Dermis microvascular lymphatic vessel endothelial cell (primary cell): Measurements from ENCODE around the gene DDOST. TPM values are rescaled to one million over a fixed set of nuclear protein-coding genes. Genes with fewer than 3 reads are reported as not detected.
"Not testable (repeated sequence)": the region's sequence is repeated elsewhere in the genome, so short reads cannot be mapped to it uniquely, and the experiment has no call there.

Experiments used
- DNase-seq, 2 donors: peaks; one replicate each; pipeline versions ENCODE4 v3.0.0 to v3.0.0-alpha.2; 2010; ENCODE audit warnings: low read depth in 2 of 2
- total RNA-seq: library from RNA; depleted of rRNA; stranded (reverse); fragments of >200 nt; gene quantifications from 2 replicates; pipeline ENCODE4 v1.2.1, GENCODE V29; 2014

DDOST gene
- total RNA-seq, 1 donor from 2014 or later: 302 TPM

DNA sequence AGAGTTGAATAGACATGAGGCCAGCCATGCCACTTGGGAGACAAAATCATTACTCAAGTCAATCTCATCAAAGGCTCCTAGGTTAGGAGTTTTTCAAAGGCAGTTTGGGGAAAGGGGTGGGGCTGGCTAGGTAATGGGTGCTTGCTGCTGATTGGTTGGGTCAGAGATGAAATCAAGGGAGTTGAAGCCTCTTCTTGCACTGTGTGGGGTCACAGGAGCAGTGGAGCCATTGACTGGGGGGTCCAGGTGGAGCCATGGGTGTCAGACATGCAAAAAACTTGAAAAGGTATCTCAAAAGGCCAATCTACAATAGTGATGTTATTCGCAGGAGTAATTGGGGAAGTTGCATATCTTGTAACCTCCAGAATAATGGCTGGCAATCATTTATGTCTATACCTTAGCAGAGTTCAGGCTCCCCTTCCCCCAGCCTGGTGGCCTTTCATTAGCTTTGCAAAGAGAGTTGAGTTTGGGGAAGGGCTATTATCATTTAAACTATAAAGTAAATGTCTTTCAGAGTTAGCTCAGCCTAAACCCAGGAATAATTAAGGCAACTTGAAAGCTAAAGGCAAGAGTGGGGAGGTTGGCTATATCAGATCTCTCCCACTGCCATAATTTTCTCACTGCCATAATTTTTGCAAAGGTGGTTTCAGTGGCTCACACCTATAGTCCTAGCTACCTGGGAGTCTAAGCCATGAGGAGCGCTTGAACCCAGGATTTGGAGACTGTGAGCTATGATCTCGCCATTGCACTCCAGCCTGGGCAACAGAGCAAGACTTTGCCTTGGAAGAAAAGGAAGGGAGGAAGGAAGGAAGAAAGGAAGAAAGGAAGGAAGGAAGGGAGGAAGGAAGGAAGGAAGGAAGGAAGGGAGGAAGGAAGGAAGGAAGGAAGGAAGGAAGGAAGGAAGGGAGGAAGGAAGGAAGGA is 35.7 kb downstream of the DDOST start:
- no peak for DNase-seq

DNA sequence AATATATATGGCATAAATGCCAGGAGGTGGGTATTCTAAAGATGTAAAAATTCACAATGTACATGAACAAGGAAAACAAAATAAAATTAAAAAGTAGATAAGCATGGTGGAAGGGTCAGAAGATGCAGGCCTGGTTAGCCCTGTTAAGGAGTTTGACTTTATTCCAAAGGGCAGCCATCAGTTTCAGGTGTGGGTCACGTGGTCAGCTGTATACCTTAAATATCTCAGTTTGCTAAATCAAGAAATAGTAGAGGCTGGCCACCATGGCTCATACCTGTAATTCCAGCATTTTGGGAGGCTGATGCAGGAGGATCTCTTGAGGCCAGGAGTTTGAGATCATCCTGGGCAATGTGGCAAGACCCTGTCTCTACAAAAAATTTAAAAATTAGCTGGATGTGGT is 36.5 kb downstream of the DDOST start:
- DNase-seq: no peak

- no peak for DNase-seq
Observed at GRCh38 chr1:20621012-20621411, 40.2 kb downstream of the DDOST start.

DNA sequence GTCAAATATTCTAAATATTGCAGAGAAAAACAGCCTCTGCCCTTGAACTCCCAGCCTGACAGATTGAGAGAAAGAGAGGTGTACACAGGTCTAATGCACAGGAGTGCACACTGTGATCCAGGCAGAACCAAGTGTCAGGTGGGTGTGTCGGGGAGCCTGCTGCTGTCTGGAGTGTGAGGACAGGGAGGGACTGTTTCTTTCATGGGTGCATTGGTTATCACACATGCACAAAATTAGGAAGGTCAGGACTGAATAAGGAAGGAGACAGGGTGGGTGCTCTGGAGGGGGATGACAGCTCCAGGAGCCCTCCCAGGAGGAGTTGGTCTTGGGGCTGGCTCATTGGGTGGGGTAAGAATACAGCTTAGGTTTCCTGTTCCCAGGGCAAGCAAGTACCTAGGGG is 41.2 kb downstream of the DDOST start:
- DNase-seq: no peak

DNA sequence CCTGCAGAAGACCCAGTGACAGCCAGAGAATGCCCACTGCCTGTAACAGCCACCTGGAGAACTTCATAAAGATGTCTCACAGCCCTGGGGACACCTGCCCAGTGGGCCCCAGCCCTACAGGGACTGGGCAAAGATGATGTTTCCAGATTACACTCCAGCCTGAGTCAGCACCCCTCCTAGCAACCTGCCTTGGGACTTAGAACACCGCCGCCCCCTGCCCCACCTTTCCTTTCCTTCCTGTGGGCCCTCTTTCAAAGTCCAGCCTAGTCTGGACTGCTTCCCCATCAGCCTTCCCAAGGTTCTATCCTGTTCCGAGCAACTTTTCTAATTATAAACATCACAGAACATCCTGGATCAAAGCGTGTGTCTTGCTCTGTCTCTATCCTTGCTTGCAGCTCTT is 42.6 kb downstream of the DDOST start:
- DNase-seq: no peak

DNA sequence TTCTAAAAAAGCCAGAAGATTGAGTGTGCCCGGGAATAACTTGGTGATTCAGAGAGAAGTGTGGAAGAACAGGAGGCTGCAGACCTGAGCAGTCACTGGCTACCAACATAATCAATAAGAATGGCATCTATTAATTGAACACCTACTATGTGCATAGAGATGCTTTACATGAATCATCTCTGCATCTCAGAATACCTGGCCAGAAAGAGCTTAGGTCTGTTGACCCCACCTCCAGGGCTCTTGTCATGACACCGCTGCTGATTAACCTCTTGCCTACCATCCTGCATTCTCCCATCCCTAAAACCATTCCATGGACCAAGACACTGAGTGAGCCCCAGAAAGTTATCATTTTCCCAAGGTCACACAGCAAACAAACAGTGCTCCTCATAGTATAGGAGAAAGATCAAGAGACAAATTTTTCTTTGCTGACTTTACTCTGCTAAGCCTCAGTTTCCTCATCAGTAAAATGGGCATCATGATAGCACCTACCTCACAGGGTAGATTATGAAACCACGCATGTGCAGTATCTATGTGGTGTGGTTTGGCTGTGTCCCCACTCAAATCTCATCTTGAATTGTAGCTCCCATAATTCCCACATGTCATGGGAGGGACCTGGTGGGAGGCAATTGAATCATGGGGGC is 44.2 kb downstream of the DDOST start:
- DNase-seq: no peak

DNA sequence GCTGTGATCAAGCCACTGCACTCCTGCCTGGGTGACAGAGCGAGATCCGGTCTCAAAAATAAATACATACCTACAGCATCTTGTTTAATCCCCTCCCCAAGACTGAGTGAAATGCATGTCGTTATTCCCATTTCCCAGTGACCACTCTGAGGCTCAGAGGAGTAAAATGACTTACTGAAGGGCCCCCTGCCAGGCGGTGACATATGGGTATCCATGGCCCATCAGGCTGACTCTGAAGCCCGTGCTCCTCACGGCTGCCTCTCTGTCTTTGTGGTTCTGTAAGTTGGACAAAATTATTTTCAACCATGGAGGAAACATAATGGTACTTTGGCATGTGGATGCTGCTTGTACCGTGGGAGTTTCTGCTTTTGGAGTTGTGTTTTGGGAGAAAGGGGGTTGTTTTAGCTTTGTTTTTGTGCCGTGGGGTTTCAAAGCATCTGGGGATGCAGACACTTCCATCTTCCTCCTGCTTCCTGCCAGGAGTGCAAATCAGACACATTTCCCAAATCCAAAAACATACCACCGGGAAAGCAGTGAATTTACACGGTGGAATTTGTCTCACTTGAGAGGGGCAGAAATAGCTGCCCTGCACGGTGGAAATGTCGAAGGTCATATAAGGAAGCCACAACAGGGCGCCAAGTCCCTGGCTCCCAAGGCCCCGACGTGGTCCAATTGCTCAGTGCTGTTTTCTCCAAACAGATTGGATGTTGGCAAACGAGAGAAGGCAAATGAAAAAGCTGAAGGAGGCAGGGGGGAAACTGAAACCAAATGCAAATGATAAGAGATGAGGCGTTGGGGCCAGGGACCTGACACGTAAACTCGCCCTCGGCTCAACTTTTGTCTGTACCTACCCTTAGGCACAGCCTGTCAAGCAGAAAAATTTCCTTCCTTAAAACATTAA is 45.0 kb downstream of the DDOST start:
- no peak for DNase-seq

GRCh38 chr1:20614131-20614579 is 47.0 kb downstream of the DDOST start:
- no peak for DNase-seq

GRCh38 chr1:20612221-20612746 is 48.9 kb downstream of the DDOST start:
- no peak for DNase-seq

GRCh38 chr1:20611652-20612051 is 49.5 kb downstream of the DDOST start:
- no peak for DNase-seq

- no peak for DNase-seq
Observed at GRCh38 chr1:20610970-20611369, 50.2 kb downstream of the DDOST start.

DNA sequence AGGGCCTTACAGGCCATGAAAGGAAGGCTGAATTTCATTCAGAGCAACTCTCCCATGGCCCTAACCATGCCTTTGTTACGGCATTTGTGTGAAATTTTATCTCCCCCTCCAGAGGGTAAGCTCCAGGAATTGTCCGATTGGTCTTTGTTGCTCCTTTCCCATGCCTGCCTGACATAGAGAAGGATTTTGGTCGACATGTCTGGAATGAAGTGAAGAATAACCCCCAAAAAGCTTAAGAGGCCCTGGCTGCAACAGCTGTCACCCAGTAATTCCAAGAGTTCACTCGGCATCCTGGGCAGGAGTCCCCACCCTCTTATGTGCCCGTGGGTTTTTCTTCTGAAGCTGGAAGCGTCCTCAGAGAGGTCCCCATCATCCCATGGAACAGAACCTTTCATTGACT is 51.6 kb downstream of the DDOST start:
- DNase-seq: no peak

GRCh38 chr1:20606801-20607570 is 54.2 kb downstream of the DDOST start:
- not testable (repeated sequence) for DNase-seq

GRCh38 chr1:20604678-20605077 is 56.5 kb downstream of the DDOST start:
- DNase-seq: no peak

DNA sequence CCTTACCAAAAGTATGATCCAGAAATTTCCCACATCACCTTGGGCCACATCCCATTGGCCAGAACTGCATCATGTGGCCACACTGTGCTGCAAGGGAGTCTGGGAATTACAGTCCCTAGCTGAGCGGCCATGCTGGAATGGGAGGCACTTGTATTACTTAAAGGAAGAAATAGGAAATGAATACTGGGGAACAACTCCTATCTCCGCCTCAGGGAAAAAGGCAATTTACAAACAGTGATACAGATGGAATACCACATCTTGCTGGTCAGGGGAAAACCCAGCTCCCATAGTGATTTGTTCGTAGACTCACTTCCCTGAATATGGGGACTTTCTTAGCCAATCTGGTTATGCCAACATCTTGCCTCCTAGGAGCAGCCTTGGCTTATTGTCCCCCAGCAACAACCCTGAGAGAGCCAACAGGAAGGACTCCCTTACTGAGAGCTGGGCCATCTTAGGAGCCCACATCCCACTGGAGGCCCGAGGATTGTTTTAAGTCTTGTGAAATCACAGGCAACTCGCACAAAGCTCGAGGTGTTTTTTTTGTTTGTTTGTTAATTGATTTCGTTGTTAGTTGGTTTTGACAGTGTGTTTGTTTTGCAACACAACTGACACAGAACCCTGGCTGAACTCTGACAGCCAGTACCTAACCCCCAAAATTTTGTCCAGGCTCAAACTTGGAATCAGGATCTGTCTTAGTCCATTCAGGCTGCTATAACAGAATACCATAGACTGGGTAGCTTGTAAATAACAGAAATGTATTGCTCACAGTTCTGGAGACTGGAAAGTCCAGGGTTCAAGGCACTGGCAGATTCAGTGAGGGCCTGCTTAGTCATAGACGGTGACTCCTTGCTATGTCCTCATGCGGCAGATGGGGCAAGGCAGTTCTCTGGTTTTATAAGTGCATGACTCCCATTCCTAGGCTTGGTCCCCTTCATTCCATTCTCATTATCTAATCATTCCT is 57.4 kb downstream of the DDOST start:
- no peak for DNase-seq

DNA sequence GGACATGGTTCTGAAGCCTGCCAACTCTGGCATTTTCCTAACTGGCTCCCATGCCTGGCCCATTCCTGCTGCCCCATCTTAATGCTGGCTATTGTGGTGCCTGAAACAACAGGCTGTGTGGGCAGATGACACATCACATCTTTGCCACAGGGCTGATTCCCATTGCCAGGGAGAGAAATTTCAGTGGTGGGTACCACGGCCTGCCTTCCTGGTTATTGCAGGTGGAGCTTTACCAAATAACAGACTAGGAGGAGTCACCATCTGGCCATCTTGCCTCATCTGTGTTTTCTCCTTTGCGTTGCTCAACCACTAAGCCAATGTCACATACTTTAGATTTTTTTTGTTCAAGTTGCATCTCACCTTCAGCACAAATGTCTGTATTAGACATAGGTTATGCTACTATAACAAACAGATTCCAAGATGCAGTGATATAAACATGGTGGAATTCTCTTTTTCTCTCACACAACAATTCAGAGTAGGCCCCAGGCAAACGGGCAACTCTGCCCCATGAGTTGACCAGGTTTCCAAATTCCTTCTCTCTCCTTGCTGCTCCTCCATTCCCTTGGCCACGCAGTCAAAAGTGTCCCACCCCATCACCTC is 58.2 kb downstream of the DDOST start:
- DNase-seq: no peak
